ENCODE measurements around the gene FOXG1.

Gene FOXG1

DNA sequence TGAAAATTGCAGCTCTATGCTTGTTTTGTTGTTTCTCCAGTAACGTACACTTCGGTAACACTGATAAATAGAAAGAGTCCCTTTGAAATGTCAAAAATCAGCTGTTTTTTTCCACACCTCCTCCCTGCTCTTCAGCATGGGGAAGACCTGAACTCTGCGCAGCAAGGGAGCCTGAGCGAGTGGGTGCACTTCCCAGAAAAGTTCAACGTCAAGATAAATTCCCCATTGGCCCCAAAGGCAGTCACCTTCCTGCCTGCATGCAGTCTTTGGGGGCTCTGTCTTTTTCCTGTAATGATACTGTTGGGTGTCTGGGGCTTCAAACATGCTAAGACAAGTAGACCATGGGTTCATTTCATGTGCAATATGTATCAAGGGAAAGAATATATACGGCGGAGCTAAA, 8.8 kb upstream of the FOXG1 start:
- TF ChIP-seq, protein P1, sequence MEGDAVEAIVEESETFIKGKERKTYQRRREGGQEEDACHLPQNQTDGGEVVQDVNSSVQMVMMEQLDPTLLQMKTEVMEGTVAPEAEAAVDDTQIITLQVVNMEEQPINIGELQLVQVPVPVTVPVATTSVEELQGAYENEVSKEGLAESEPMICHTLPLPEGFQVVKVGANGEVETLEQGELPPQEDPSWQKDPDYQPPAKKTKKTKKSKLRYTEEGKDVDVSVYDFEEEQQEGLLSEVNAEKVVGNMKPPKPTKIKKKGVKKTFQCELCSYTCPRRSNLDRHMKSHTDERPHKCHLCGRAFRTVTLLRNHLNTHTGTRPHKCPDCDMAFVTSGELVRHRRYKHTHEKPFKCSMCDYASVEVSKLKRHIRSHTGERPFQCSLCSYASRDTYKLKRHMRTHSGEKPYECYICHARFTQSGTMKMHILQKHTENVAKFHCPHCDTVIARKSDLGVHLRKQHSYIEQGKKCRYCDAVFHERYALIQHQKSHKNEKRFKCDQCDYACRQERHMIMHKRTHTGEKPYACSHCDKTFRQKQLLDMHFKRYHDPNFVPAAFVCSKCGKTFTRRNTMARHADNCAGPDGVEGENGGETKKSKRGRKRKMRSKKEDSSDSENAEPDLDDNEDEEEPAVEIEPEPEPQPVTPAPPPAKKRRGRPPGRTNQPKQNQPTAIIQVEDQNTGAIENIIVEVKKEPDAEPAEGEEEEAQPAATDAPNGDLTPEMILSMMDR (IDR thresholded peaks at IDR 0.05; ENCODE audit: low read depth, low read length) = no peak

DNA sequence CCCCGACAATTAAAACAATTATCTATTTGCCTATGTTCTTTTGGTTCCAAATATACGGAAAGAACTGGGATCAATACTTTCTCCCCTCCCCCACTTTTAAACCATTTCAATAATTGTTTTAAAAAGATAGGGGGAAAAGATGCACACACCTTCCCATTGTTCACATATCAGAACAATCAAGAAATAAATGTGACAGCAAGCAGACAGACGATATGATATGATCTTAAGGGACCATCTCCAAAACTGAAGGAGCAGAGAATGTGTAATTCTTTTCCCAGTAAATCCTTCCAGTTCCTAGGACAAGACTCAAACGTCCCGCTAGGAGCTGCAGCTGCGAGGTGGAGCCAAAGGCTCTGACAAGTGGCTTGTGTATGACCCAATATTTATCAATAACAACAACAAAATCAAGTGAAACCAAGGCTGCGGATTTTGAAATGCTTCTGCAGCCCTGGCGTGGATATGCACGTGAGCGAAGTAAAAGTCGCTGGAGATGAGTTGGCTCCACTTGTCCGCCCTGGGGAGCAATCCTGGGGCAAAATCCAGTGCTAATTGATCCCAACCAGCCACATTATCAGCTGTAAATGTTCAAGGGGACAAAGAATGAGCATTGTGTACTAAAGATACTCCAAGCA, 8.2 kb upstream of the FOXG1 start:
- no peak overlapping the region for H3K4me3 ChIP-seq (ENCODE audit: low read depth, low read length)
- TF ChIP-seq, protein P1 (IDR thresholded peaks at IDR 0.05; ENCODE audit: low read depth, low read length) = no peak

More for the DNA sequence above, 8.8 kb upstream of the FOXG1 start:
- no peak overlapping the region for H3K4me3 ChIP-seq (ENCODE audit: low read depth, low read length)

DNA sequence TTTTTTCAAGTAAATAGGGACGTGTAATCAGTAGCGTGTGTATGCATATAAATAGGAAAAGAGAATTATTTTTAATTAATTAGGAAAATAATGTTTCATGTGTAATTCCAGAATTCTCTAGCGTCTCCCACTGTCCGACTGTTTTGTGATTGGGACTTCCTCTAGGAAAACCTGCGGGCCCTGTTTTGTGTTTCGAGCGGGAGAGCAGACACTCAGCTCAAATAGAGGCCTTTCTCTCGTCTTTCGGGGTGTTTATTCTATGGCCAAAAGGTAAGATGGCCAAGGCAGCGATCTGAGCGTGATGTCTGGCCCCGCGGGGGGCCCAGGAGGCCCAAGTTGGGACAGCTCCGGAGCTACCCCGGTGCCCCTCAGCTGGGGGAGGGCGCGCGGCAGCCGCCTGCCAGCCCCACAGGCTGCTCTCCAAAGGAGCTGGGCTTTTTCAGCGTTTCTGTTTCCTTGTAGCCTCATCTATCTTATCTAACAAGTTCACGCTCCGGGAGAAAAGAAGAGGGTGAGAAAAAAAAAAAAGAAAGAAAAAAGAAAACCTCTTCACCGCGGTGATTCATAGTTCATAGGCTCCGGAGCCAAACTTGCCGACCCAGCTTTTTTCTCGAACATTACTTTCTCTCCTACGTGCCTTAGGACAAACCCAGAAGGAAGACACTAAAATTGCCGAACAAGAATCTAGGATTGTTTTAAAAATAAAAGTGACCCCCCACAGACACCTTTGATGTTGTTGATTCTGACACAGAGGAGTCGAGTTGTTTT, 7.5 kb upstream of the FOXG1 start:
- H3K4me3 ChIP-seq (ENCODE audit: low read depth, low read length) = peak overlapping the region; percentile 45
- TF ChIP-seq, protein P1 (IDR thresholded peaks at IDR 0.05; ENCODE audit: low read depth, low read length) = no peak

DNA sequence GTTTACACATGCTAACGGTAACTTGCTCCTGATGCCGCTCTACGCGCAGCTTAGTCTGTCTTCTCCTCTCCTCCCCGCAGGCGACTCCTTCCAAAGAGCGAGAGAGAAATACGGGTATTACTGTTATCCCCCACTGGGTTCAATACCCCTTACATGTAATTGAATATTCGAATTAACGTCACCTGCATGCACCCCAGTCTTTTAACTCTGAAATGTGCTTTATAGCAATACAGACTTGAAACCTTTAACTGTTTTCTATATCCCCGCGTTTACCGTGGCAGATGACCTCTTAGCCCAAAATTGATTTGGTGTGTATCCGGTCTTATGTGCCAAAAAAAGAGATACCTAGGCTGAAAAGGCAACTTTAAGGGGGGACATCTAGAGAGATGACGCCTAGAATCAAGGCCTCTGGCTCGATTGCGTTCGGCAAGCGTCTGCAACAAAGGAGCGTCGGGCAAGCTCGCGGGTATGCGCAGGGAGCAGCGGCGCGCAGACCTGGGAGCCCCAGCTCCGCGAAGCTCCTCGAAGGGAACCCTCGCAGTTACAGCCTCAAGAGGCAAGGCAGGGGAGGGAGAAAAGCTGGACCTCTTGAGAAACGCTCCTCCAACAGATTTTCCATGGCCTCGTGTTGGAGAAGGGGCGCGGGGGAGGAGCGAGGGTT, 6.8 kb upstream of the FOXG1 start:
- TF ChIP-seq, protein P1 (IDR thresholded peaks at IDR 0.05; ENCODE audit: low read depth, low read length) = no peak
- H3K4me3 ChIP-seq (ENCODE audit: low read depth, low read length) = peak overlapping the region; percentile 45

DNA sequence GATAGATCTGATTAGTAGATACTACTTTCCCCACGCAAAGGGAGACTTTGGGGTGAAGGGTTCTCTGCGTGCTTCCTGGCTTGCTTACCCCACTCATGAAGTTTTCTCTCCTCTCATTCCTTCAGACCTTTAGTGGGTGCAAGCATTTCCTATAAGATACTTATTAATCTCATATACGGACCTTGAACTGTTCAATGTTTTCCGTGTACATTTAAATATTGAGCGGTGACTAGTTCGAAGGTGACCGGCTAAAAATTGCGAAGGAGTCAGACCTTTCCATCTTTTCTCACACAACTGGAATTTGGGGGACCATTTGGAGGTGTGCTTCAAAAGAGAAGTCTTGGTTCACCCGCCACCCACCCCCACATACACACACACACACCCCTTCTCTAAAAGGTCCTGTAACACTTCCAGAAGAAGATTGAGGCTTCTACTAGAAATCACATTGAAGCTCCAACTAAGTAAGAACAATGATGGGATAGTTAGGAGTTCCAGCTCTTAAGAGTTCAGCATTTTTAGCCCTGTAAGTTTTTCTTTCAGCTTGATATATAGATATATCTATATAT, 6.1 kb upstream of the FOXG1 start:
- H3K4me3 ChIP-seq (ENCODE audit: low read depth, low read length) = no peak overlapping the region
- TF ChIP-seq, protein P1 (IDR thresholded peaks at IDR 0.05; ENCODE audit: low read depth, low read length) = no peak

DNA sequence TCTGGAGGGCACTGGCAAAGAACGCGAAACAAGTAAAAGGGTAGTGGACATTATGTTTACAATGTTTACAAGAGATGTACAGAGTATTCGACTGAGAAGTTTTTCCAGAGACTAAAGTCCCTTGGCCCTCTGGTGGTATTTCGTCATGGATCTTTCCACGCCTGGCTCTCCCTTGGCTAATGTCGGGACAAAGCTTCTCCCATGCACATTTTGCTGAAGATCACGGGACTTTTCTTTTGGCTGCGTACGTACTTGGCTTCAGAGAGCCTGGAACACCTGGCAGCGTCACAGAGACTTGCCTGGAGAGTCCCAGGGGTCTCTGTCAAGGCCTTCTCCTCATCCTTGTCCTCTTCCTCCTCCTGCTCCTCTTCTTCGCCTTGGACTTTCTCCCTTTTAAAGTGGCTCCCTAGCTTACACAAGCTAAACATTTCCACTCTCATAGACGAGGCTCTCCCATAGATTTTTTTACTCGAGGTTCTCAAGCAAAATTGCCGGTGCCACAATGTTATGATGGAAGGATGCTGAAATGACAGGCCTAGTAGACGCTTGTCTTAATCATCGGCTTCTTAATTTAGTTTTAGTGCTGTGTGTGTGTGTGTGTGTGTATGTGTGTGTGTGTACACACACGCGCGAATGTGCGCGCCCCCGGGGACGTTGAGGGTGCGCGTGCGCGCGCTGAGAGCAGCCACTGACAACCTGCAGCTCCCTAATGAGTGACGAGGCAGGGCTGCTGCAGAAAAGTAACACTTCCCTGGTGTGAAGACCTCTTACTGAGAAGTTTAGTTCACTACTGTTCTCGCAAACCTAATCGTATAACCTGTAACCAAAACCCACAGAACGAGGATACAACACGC, 4.9 kb upstream of the FOXG1 start:
- no peak overlapping the region for H3K4me3 ChIP-seq (ENCODE audit: low read depth, low read length)
- TF ChIP-seq, protein P1 (IDR thresholded peaks at IDR 0.05; ENCODE audit: low read depth, low read length) = no peak
